Stomach (tissue), 9 donors: ENCODE results near the gene C1orf174. TPM values are rescaled to one million over a fixed set of nuclear protein-coding genes. Genes with fewer than 3 reads are reported as not detected.

Source experiments
- DNase-seq, 2 donors: peaks; one replicate each; pipeline versions ENCODE4 v3.0.0 to v3.0.0-alpha.2; 2013 to 2019
- H3K27ac ChIP-seq, 5 donors: fragments of 200-600 bp in 4 of 5; sonication (generic) in 4 of 5; one replicate each; pipeline ENCODE4 v1.5.1; 2013 to 2019; ENCODE audit warnings: mild to moderate bottlenecking in 1 of 5, moderate library complexity in 1 of 5
- H3K27me3 ChIP-seq, 3 donors: fragments of 200-600 bp; sonication (generic); one replicate each; pipeline ENCODE4 v1.5.1; 2017 to 2019; ENCODE audit warnings: mixed run types in 1 of 3
- H3K36me3 ChIP-seq, 4 donors: fragments of 200-600 bp; sonication (generic); 1 replicate in 3 of 4; 2 replicates in 1 of 4; pipeline ENCODE4 v1.5.1; 2016 to 2019
- H3K4me1 ChIP-seq, 4 donors: fragments of 200-600 bp; sonication (generic); one replicate each; pipeline ENCODE4 v1.5.1; 2016 to 2019
- H3K4me3 ChIP-seq, 4 donors: fragments of 200-600 bp; sonication (generic) in 3 of 4; one replicate each; pipeline ENCODE4 v1.5.1; 2016 to 2019; ENCODE audit warnings: mild to moderate bottlenecking in 1 of 4
- H3K9me3 ChIP-seq, 4 donors: fragments of 200-600 bp; sonication (generic); one replicate each; pipeline ENCODE4 v1.5.1; 2016 to 2019
- EP300 ChIP-seq: sonication (generic); formaldehyde crosslinking; IDR thresholded peaks from one replicate; pipeline ENCODE4 v1.6.1; 2017; ENCODE audit warnings: antibody characterized with exemption
- POLR2A ChIP-seq, 4 donors: fragments of 450-650 bp; IDR thresholded peaks; one replicate each; pipeline ENCODE4 v1.6.1; 2016; ENCODE audit warnings: antibody characterized with exemption in 4 of 4, control low read depth in 2 of 4, mild to moderate bottlenecking in 1 of 4, moderate library complexity in 1 of 4
- POLR2AphosphoS5 ChIP-seq, 3 donors: sonication (generic); formaldehyde crosslinking; IDR thresholded peaks; one replicate each; pipeline ENCODE4 v1.6.1; 2016; ENCODE audit warnings: antibody characterized with exemption in 3 of 3
- WGBS, 5 donors: extraction: QIAGEN DNeasy Blood & Tissue Kit in 3 of 5; methylation state at CpG; one replicate each; pipeline versions ENCODE4 v1.1.5 to v1.1.7; 2013 to 2018; 5-methylcytosine and 5-hydroxymethylcytosine counted together
- intact Hi-C: fragments of 100-400 bp; cut with DNase I; formaldehyde crosslinking; loops from one replicate; pipeline ENCODE4 v1.15.1; 2023; ENCODE audit warnings: low total_unique reads
- polyA plus RNA-seq, 3 donors: library from polyadenylated mRNA; stranded (reverse); fragments of 200-250 nt; gene quantifications; one replicate each; pipeline ENCODE4 v1.2.3, GENCODE V29; 2013
- total RNA-seq, 5 donors: library from RNA; depleted of rRNA; stranded (reverse); fragments of >200 nt; gene quantifications; one replicate each; pipeline versions ENCODE4 v1.1.0 to v1.2.3, GENCODE V29; 2014 to 2016
- TF ChIP-seq, protein P1 (sequence below), 7 experiments: fragments of 450-650 bp in 4 of 7; fragments of 200-600 bp in 3 of 7; sonication (generic) in 3 of 7; IDR thresholded peaks; one replicate each; pipeline ENCODE4 v1.5.1; 2016 to 2019; ENCODE audit warnings: antibody characterized with exemption in 7 of 7, control low read depth in 2 of 7, mild to moderate bottlenecking in 1 of 7
- donor health status: healthy with polysubstance abuse.
- donor health status: Bipolar disorder and iron deficiency.
- donor health status: healthy.

The C1orf174 gene
- total and polyA plus RNA-seq, 8 donors: 13.1 to 124 (median 18.2) TPM

DNA sequence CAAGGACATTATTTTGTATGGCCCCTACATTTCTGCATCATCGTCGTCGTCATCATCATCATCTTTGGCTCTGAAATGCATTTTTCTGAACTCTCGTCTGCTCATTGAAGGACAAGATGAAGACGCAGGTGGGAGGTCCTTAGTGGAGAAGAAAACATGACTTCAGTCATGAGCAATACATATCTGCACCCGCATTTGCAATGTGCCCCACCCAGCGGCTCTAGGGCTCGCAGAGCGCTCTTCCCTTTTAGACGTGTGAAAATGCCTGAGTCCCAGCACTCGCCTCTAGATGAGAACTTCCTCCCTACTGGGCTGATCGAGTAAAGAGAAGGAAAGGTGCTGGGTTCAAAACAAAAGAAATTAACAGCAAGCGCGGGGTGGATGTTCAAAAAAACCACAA lies 10.1 kb downstream of the C1orf174 start:
- Histone ChIP-seq H3K4me1 (peaks cover 0 to 16% (median 10%) of the 10 kb centered on the region in 4 donors), H3K36me3 (peaks cover 38 to 77% (median 76%) of the 10 kb centered on the region in 4 donors), H3K27ac (no peak overlapping the region), H3K4me3 (no peak overlapping the region), H3K27me3 (no peaks in the 10 kb centered on the region), H3K9me3 (no peaks in the 10 kb centered on the region)
- TF ChIP-seq EP300: no peak
- TF ChIP-seq, protein P1, sequence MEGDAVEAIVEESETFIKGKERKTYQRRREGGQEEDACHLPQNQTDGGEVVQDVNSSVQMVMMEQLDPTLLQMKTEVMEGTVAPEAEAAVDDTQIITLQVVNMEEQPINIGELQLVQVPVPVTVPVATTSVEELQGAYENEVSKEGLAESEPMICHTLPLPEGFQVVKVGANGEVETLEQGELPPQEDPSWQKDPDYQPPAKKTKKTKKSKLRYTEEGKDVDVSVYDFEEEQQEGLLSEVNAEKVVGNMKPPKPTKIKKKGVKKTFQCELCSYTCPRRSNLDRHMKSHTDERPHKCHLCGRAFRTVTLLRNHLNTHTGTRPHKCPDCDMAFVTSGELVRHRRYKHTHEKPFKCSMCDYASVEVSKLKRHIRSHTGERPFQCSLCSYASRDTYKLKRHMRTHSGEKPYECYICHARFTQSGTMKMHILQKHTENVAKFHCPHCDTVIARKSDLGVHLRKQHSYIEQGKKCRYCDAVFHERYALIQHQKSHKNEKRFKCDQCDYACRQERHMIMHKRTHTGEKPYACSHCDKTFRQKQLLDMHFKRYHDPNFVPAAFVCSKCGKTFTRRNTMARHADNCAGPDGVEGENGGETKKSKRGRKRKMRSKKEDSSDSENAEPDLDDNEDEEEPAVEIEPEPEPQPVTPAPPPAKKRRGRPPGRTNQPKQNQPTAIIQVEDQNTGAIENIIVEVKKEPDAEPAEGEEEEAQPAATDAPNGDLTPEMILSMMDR (IDR thresholded peaks at IDR 0.05): no peak
- WGBS, 5 donors: 87 to 92% (median 90%) methylated on average over 14 of the region's 14 CpGs
- no peak for DNase-seq
- intact Hi-C loops: no loop called here

DNA sequence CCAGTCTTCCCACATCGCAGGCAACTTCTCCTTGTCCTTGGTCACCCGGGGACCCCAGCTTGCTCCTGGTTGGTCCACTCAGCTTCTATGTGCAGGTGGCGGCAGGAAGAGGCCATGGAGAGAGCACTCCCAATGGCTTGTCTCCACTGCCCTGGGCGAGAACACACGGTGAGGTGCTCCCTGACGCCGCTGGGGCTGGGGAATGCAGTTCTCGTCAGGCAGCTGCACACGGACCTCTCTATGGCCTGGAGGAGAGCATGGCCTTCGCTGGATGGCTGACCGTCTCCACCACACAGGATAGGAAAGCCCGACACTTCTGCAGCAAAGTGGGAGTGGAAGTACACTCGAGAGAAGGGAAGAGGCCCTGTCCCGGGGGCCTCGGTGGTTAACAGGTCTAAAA lies 11.8 kb downstream of the C1orf174 start:
- Histone ChIP-seq H3K27ac (no peak overlapping the region), H3K36me3 (peaks cover 38 to 88% (median 88%) of the 10 kb centered on the region in 4 donors), H3K27me3 (no peaks in the 10 kb centered on the region), H3K4me1 (peaks cover 0 to 16% (median 8%) of the 10 kb centered on the region in 4 donors), H3K4me3 (no peak overlapping the region), H3K9me3 (no peaks in the 10 kb centered on the region)
- no peak for DNase-seq
- no peak for TF ChIP-seq POLR2A (IDR thresholded peaks at IDR 0.05)
- no peak for TF ChIP-seq POLR2AphosphoS5 (IDR thresholded peaks at IDR 0.05)
- TF ChIP-seq EP300: no peak
- TF ChIP-seq, protein P1 (IDR thresholded peaks at IDR 0.05): no peak
- WGBS, 5 donors: 92 to 95% (median 94%) methylated on average over 12 to 15 of the region's 15 CpGs
- intact Hi-C loops: no loop called here

DNA sequence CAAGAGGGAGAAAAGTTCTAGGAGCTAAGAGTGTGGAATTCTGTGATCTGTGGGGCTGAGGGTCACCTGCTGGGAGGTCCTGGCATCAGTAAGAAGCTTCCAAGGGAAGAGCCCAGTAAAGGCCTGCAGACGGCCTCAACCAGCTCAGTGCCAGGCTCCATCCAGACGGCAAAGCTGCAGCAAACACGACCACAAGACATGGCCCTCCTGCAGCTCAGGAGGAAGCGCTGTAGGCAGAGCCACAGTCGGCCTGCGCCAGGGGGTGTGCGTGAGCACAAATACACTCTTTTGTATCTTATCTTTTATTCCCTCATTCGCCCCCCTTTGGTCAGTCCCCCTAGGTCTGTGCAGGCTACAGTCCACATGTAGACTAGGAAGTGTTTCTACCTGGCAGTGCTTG lies 13.4 kb downstream of the C1orf174 start:
- WGBS, 5 donors: 64 to 88% (median 84%) methylated on average over 8 of the region's 8 CpGs
- Histone ChIP-seq H3K4me1 (peaks cover 0 to 8% (median 3%) of the 10 kb centered on the region in 4 donors), H3K27me3 (no peaks in the 10 kb centered on the region), H3K27ac (no peak overlapping the region), H3K9me3 (no peaks in the 10 kb centered on the region), H3K4me3 (no peak overlapping the region), H3K36me3 (peaks cover 38 to 98% (median 89%) of the 10 kb centered on the region in 4 donors)
- intact Hi-C loops: no loop called here
- no peak for TF ChIP-seq EP300
- no peak for TF ChIP-seq POLR2AphosphoS5 (IDR thresholded peaks at IDR 0.05)
- TF ChIP-seq, protein P1 (IDR thresholded peaks at IDR 0.05): no peak
- no peak for TF ChIP-seq POLR2A (IDR thresholded peaks at IDR 0.05)
- DNase-seq: no peak

DNA sequence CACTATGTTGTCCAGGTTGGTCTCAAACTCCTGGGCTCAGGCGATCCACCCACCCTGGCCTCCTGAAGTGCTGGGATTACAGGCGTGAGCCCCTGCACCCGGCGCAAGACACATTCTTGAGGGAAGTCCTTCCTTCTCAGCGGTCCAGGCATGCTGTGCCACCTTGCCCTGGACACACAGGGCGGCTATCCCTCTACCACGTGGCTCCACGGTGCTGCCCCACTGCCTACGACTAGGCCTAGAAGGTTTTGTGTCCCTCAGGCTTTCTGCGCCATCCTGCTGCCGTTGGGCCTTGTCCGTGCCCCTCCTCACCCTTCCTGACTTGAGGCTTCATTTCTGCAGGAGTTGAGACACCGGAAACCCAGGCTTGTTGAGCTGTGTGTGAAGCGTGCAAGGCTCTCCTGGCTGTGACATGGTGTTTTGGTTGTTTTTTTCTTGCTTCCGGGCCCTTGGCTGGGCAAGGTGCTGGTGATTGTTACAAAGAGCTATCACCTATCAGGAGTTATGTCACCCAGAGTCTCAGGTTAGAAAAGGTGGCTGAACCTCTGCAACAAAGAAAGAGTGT lies 13.9 kb downstream of the C1orf174 start:
- no peak for DNase-seq
- Histone ChIP-seq H3K4me1 (peaks cover 0 to 8% (median under 1%) of the 10 kb centered on the region in 4 donors), H3K9me3 (no peaks in the 10 kb centered on the region), H3K36me3 (peaks cover 34 to 98% (median 87%) of the 10 kb centered on the region in 4 donors), H3K27me3 (no peaks in the 10 kb centered on the region), H3K4me3 (no peak overlapping the region), H3K27ac (no peak overlapping the region)
- intact Hi-C loops: no loop called here
- WGBS, 5 donors: 89 to 92% (median 89%) methylated on average over 15 of the region's 15 CpGs
- TF ChIP-seq EP300 (no peak), POLR2A (IDR thresholded peaks at IDR 0.05) (no peak), POLR2AphosphoS5 (IDR thresholded peaks at IDR 0.05) (no peak)
- TF ChIP-seq, protein P1 (IDR thresholded peaks at IDR 0.05): no peak
